ENCODE data around the gene COPG1. TPM values are rescaled to one million over a fixed set of nuclear protein-coding genes. Genes with fewer than 3 reads are reported as not detected.

COPG1 gene
- total and polyA plus RNA-seq, 9 of the 15 experiments (the other 6 are each of a cell fraction or from before 2014, with no cell fraction given): 40.3 to 105 (median 62.4) TPM

- TF ChIP-seq MEF2D (tag; conservative IDR thresholded peaks at IDR 0.05; ENCODE audit: low read depth) (no peak), ETV1 (tag; conservative IDR thresholded peaks at IDR 0.05; ENCODE audit: low read depth) (peak; percentile 64), ELF4 (CRISPR knock-in tag; IDR thresholded peaks at IDR 0.05) (0 out of 2 replicates have a peak, but pooled peaks have one; percentile 61), ZNF184 (CRISPR knock-in tag; IDR thresholded peaks at IDR 0.05) (no peak), L3MBTL2 (IDR thresholded peaks at IDR 0.05) (peak; percentile 49), ZNF41 (CRISPR knock-in tag; conservative IDR thresholded peaks at IDR 0.05) (no peak), ZFP36 (IDR thresholded peaks at IDR 0.05; ENCODE audit: low read depth, low read length, partially characterized antibody) (no peak), MTF1 (CRISPR knock-in tag; IDR thresholded peaks at IDR 0.05; ENCODE audit: borderline replicate concordance) (no peak), NFXL1 (CRISPR knock-in tag; IDR thresholded peaks at IDR 0.05) (no peak), U2AF1 (optimal IDR thresholded peaks at IDR 0.05; ENCODE audit: low read depth, low read length) (no peak), ARID2 (IDR thresholded peaks at IDR 0.05) (no peak), KLF16 (IDR thresholded peaks at IDR 0.05) (no peak), CREB5 (CRISPR knock-in tag; IDR thresholded peaks at IDR 0.05) (no peak), ZNF197 (CRISPR knock-in tag; IDR thresholded peaks at IDR 0.05; ENCODE audit: low read depth) (no peak), SAP30 (IDR thresholded peaks at IDR 0.05; ENCODE audit: borderline replicate concordance, insufficient read depth, low read depth, low read length, poor library complexity, severe bottlenecking) (no peak), ELF1 (tag; IDR thresholded peaks at IDR 0.05) (peak; percentile 87)
- TF ChIP-seq, protein P1, sequence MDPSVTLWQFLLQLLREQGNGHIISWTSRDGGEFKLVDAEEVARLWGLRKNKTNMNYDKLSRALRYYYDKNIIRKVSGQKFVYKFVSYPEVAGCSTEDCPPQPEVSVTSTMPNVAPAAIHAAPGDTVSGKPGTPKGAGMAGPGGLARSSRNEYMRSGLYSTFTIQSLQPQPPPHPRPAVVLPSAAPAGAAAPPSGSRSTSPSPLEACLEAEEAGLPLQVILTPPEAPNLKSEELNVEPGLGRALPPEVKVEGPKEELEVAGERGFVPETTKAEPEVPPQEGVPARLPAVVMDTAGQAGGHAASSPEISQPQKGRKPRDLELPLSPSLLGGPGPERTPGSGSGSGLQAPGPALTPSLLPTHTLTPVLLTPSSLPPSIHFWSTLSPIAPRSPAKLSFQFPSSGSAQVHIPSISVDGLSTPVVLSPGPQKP (CRISPR knock-in tag; IDR thresholded peaks at IDR 0.05): no peak
Measured at GRCh38 chr3:129249284-129250065, at the start of gene COPG1 (continued).

Data from K562 (cell line).